Activated T-cell treated with anti-CD3 and anti-CD28 coated beads for 1 hour (primary cell): ENCODE data around the gene CAPN7.

ENCODE experiments used
- DNase-seq: peaks from one replicate; pipeline ENCODE4 v3.0.0-alpha.2; 2020; ENCODE audit warnings: low read depth

CAPN7 gene

GRCh38 chr3:15199493-15200105 is 6.4 kb upstream of the CAPN7 start:
- no peak for DNase-seq

- DNase-seq, result no peak
Observed at GRCh38 chr3:15204005-15204404, 2.0 kb upstream of the CAPN7 start.

DNA sequence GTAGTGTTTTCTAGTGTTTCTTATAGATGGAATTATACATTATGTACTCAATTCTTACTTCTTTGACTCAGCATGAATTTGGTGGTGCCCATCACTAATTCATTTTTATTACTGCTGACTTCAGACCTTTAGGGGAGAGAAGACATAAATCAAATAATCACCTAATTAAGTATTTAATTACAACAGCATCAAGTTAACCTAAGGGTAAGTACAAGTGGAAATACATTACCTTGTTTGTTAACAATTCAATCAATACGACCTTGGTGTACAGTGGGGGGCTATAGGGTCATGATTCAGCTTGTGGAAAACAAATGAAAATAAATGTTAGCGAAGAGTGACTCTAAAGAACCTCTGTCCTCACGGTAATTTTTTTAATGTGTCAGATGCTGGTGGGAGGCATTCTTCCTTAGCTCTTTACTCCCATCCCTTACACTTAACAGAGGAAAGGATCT is 538 bp upstream of the CAPN7 start:
- no peak for DNase-seq

DNA sequence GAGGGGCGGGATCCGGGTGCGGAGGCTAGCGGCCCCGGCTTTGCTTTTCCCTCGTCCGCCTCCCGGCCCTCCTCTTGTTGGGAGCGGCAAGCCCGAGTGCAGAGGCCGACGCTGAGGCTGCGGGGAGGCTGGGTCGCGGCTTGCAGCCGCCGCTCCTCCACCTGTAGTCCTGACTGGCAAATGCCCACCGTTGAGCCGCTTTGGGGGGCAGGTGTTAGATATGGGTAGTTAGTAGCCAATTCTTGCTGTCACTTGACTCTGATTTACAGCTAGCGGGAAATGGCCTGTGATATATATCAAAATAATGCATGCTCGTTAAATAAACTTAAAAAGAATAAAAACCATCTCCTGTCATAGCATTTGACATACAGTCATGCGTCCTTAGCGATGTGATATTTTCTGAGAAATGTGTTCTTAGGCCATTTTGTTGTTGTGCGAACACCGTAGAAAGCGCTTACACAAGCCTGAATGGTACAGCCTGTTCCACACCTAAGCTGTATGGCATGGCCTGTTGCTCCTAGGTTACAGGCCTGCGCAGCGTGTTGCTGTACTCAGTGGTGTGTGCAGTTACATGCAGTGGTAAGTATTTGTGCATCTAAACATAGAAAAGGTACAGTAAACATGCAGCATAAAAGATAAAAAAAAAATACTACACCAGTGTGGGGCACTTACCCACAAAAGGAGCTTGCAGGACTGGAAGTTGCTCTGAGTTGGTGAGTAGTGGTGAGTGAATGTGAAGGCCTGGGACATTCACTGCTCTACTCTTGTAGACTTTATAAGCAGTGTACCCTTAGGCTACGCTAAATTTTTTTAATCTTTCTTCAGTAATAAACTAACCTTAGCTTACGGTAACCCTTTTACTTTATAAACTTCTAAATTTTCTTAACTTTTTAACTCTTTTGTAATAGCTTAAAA is 873 bp downstream of the CAPN7 start:
- no peak for DNase-seq

- DNase-seq, result no peak
Observed at GRCh38 chr3:15207836-15208504, 1.9 kb downstream of the CAPN7 start.

DNA sequence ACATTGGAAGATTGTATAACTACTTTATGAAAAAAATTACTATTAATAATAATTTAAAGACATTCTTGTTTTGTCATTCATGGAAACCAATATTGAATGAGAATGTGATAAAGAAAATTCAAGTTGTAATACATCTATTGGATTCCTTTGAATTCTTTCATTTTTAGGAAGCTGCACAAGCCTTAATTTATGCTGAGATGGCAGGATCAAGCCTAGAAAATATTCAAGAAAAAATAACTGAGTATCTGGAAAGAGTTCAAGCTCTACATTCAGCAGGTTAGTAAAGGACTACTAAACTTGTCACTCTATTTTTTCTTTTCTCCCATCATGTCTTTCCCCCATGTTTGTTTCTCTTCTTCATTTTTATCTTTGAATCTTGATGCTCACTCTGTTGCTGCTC is 5.9 kb downstream of the CAPN7 start:
- DNase-seq, result no peak

- no peak for DNase-seq
Observed at GRCh38 chr3:15214758-15215157, 8.7 kb downstream of the CAPN7 start.

- DNase-seq, result no peak
Observed at GRCh38 chr3:15215996-15216395, 9.9 kb downstream of the CAPN7 start.

GRCh38 chr3:15216501-15216900 is 10.5 kb downstream of the CAPN7 start:
- DNase-seq, result no peak

DNA sequence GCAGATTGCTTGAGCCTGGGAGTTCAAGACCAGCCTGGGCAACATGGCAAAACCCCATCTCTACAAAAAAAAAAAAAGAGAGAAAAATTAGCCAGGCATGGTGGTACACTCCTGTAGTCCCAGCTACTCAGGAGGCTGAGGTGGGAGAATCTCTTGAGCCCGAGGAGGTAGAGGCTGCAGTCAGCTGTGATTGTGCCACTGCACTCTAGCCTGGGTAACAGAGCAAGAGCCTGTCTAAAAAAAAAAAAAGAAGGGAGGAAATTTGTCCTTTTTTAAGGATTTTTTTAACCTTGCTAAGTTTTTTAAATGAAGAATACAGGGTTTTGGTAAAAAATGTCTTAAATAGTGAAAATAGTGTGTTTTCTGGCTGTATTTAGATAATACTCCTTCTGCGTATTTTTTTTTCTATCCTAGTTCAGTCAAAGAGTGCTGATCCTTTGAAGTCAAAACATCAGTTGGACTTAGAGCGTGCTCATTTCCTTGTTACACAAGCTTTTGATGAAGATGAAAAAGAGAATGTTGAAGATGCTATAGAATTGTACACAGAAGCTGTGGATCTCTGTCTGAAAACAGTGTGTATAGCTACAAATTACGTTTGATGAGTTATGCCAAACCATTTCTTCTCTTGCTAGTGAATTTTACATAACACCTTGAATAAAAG is 11.1 kb downstream of the CAPN7 start:
- DNase-seq, result no peak

GRCh38 chr3:15217841-15218267 is 11.8 kb downstream of the CAPN7 start:
- DNase-seq, result no peak

GRCh38 chr3:15218689-15219088 is 12.6 kb downstream of the CAPN7 start:
- DNase-seq, result no peak

- no peak for DNase-seq
Observed at GRCh38 chr3:15220056-15220455, 14.0 kb downstream of the CAPN7 start.

GRCh38 chr3:15220661-15221060 is 14.6 kb downstream of the CAPN7 start:
- no peak for DNase-seq

DNA sequence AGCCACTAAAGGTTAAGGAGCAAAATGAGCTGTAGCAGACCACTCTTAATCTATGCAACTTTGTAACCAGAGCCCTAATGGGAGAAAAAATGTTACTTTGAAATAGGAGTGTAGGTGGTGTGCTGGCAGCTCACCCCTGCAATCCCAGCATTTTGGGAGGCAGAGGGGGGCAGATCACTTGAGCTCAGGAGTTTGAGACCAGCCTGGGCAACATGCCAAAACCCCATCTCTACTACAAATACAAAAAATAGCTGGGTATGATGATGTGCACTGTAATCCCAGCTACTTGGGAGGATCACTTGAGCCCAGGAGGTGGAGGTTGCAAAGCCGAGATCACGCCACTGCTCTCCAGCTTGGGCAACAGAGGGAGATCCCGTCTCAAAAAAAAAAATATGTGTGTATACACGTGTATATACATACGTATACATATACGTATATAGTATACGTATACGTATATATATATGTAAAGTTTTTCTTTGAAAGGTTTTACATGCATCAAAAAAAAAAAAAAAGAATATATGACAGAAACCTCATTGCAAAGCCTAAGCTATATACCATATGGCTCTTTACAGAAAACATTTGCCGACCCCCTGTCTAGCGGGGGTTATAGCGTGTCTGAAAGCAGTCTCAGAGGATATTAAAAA is 15.7 kb downstream of the CAPN7 start:
- no peak for DNase-seq

DNA sequence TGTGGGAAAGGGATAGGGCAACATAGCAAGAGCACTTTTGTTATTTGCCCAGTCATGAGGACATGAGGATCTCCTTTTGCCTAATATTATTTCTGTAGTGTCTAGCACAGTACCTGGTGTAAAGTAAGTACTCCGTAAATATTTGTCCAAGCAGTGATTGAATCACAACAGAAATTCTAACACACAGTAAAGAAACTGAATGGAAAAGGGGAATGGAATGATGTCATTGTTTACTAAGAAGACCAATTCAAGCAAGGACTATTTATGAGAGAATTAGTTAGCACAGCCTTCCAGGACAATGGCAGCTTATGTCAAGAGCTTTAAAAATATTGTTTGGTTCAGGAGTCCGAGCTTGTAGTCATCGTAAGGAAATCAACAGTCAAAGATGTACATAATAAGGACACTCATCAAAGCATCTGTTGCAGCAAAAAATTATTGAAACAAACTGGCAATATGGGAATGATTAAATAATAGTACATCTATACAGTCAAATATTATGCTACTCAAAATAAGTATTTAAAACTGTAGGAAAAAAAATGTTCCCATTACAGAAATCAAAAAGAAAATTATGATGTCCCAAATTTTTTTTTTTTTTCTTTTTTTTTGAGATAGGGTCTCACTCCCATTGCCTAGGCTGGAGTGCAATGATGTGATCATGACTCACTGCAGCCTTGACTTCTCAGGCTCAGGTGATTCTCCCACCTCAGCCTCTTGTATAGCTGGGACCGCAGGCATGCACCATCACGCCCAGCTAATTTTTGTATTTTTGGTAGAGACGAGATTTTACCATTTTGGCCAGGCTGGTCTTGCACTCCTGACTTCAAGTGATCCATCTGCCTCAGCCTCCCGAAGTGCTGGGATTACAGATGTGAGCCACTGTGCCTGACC is 17.9 kb downstream of the CAPN7 start:
- DNase-seq, result no peak

DNA sequence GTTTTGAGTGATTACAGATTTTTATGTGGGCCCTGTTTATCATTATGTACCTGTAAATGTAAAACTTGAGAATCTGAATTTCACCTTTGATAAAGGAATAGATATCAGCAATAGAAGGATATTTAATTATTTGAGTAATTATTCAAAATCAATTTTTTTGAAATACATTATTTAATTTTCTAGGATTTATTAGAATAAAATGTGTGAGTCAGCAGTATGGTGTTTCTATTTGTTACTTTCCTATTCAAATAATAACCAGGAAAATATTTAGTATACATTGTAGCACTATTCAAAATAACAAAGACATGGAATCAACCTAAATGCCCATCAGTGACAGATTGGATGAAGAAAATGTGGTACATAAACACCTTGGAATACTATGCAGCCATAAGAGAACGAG is 22.1 kb downstream of the CAPN7 start:
- no peak for DNase-seq

GRCh38 chr3:15229262-15229661 is 23.2 kb downstream of the CAPN7 start:
- no peak for DNase-seq

GRCh38 chr3:15241341-15241740 is 35.3 kb downstream of the CAPN7 start:
- DNase-seq, result no peak

DNA sequence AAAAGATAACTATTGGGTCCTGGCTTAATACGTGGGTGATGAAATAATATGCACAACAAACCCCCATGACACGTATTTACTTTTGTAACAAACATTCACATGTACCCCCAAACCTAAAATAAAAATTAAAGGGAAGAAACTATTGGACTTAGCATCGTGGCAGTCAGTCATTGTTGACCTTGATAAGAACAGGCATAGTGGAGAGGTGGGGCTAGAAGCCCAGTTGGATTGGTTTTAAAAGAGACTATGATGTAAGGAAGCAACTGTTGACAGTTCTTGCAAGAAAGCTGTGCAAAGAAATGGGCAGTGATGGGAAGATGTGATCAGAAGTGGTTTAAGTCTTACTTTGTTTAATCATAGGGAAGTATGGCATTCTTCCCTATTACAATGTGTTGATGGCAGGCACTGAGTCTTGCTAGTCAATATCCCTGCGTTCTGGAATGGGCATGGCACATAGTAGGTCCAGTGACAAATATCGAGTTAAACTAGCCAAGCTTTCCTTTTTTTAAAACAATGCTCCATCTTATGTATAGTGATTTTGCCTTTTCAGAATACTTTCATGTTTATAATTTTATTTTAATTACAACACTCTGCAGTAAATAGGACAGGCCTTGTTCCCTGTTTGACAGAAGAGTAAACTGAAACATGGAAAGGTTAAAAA is 37.9 kb downstream of the CAPN7 start:
- DNase-seq, result no peak
